SK-N-DZ (cell line): ENCODE results near the gene POLR2M. TPM values are rescaled to one million over a fixed set of nuclear protein-coding genes. Genes with fewer than 3 reads are reported as not detected.
A peak's percentile ranks its signal among the peaks of the same experiment; 100 is the strongest.

ENCODE experiments used
- DNase-seq: peaks from one replicate; pipeline ENCODE4 v3.0.0-alpha.2; 2015; ENCODE audit warnings: low spot score
- polyA plus RNA-seq, 2 experiments: library from polyadenylated mRNA; depleted of rRNA; stranded (reverse); fragments of >200 nt; gene quantifications; 2 replicates each; pipeline ENCODE4 v1.2.3, GENCODE V29; 2014

Gene POLR2M
- 46.8 and 941 TPM in 2 replicates for polyA plus RNA-seq (2014; cell fraction: cytosol; rRNA removed)
- 17.1 and 20.6 TPM in 2 replicates for polyA plus RNA-seq (2014; cell fraction: nucleus; rRNA removed)

DNA sequence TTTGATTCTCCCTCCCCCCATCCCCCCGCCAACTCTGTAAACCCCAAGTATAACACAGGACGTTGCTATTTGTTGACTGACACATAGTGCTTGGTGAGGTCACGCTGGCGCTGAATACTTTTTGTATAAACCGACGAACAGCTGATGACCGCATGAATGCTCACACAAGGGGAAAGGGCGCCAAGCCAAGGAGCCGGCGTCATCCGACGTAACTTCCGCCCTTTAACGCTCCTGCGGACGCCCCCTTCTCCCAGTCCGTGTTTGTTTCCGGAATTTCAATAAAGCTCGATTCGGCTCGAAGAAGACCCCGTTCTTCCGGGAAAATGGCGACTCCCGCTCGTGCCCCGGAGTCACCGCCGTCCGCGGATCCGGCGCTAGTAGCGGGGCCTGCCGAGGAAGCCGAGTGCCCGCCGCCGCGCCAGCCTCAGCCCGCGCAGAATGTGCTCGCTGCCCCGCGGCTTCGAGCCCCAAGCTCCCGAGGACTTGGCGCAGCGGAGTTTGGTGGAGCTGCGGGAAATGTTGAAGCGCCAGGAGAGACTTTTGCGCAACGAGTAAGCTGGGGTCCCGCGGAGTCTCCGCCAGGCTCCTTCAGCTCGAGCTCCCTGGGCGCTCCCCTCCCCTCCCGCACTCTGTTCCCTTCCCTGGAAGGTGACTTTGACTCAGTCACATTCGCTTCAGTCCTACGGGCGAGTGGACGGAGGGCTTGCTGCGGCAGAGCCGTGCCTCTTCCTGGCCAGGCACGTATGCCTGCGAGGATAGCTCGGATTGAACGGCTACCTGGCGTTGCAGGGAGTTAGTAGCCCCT, at the start of gene POLR2M:
Gene POLR2M (plus strand): TSS at position 310 of the 805 bp plus-strand sequence. CDS start 129 bp downstream, at position 439.
- DNase-seq = peak; percentile 95

DNA sequence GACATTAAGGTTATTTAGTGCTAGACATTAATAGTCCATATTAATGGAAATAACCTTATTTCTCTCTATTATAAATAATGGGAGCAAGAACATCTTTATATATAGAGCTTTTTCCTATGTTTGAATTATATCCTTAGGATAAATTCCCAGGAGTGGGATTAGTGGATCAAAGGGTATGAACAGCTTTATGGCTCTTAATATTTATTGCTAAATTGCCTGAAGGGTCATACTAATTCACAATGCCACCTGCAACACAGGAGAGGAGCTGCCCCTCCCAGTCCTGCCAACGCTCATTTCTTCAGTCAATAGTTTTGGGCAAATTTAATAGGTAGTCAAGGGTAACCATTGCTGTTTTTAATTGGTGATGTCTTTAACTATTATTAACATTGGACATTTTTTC, 48.9 kb upstream of the POLR2M start:
- DNase-seq = no peak

DNA sequence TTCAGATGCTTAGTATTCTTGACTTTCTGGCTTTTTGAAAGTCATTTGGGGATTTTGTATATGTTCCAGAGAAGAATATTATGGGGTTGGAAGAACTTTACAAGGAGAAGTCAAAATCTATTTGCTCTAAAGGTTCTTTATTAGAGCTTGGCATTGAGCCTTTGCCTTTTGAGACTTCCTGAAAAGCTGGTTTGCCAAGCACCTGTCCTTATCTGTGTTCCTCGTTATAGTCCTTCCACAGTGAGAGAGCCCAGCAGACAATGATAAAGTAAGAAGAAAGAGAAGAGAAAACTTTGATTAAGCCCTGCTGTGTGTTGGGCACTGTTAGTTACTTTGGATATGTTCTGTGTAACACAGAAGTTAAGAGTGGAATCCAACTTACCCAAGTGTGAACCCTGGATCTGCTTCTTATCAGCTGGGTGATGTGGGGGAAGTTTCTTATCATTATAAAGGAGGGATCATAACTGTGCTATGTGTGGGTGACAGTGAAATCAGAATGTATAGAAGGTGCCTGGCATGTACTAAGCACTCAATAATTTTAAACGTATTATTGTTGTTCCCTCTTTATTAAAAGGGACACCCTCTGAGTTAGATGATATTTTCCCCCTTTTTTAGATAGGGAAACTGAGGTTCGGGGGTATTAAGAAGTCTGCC, 44.3 kb upstream of the POLR2M start:
- DNase-seq = no peak

DNA sequence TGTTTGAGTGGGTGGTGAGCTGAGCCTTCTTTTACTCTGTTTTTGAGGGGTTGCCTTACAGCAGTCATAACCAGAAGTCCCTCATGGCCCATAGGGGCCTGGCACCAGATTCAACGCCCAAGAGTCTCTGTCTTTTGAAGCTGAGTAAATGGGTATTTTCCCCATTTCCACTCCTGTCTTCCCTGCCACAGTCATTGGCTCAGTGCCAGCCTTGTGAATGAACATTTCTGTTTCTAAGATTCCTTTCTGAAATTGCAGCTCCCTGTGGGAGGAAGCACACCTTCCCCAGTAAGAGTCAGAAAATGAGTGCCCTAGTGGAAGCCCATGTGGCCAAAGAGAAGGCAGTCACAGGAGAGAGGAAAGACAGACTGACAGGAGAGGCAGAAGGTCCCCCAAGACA, 43.7 kb upstream of the POLR2M start:
- DNase-seq = no peak

DNA sequence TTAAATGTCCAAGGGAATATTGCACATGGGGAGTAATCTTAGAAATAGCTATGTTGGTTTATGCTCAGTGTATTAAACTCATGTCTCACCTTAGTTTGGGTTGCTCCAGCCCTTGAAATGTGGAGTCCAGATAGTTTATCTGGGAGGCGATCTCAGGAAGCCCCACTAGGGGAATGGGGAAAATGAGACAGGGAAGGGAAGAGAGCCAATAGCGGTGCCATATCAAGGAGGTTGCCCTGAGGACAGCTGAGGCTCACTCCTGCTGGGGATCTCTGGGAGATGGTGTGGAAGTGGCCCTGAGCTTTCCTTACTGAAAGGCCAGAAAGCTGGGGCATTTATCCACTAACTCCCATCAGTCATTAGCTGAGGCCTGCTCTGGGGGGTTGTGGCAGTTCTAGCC, 43.3 kb upstream of the POLR2M start:
- DNase-seq = no peak

DNA sequence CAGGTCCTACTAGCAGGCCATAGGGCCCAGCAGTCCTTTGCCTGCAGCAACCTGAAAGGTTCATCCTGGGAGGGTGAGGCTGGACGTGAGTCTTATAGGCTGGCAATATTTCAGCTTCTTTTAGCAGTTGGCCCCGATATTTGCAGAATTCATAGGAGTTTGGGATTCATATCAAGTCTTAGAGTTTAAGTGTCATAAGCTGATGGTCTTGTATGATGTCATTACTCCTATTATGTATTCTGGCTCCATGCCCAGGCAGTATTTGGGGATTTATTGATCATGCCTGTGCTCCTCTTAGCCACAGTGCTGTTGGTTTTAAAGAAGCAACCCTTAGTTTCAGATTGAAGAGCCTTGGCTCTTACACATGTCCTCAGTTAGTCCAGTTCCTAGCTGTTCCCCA, 41.3 kb upstream of the POLR2M start:
- no peak for DNase-seq

DNA sequence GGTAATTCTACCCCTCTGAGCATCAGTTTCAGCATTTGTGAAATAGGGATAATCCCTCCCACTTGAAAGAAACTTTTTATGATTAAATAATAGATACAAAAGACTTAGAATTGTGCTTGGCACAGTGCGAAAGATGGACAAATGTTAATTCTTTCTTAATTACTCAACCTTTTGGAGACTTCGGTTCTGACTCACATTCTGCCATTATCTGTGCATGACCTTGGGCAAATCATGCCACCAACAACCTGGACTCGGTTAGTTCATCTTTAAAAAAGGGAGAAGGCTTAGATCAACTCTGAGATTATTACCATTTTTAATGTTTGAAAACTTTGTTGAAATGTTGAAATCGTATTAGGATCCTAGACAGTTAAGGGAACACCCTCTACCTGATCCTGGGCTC, 40.6 kb upstream of the POLR2M start:
- DNase-seq = no peak

DNA sequence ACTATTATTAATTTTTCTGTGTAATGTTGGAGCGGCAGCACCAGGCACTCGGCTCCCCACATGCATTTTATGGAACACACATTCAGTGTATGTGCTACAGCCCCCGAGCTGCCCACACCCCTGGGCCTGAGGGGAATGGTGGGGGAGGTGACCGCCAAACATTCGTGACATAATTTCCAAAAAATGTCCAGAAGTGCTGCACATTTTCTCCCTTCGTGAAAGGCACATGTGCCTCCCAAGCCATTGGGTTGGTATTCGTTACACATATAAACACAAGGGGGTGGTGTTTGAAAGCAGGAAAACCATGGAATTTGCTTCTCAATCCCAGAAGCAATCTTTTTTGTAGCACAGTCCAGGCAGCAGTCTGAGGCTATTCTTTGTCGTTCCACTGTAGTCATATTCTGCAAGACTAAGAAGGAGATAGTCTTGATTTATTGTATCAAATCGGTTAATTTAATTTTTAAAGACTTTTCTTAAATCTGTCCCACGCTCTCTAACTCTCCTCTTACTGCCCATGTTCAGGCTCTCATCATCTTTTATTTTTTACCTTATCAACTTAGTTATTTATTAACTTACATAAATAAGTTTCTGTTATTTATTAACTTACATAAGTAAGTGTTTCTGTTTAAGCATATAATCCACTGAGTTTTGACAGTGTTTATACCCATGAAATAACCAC, 39.2 kb upstream of the POLR2M start:
- DNase-seq = peak; percentile 17

DNA sequence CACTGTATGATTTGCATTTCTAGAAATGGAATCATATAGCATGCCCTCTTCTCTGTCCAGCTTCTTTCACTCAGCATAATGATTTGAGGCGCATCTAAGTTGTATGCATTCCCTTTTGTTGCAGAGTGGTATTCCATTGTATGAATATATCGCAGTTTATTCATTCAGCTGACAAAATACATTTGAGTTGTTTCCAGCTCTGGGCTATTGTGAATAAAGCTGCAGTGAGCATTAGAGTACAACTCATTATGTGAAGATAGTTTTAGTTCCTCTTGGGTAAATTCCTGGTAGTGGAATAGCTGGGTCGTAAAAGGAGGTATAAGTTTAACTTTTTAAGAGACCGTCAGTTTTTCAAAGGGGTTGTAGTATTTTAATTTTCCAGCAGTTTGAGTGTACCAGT, 38.5 kb upstream of the POLR2M start:
- no peak for DNase-seq

DNA sequence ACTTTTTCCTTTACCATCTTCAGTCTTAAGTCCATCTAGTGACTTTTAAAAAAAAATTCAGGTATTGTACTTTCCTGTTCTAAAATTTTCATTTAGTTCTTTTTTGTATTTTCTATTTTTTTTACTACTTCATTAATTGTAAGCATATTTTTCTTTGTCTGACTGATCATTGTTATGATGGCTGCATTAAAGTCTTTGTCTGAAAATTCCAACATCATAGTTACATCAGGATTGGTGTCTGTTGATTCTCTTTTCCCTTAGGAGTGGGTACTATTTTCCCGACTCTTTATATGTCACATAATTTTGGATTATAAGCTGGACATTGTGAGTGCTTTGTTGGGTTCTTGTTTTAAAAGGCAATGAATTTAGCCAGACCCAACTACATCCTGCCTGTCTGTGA, 34.9 kb upstream of the POLR2M start:
- no peak for DNase-seq

DNA sequence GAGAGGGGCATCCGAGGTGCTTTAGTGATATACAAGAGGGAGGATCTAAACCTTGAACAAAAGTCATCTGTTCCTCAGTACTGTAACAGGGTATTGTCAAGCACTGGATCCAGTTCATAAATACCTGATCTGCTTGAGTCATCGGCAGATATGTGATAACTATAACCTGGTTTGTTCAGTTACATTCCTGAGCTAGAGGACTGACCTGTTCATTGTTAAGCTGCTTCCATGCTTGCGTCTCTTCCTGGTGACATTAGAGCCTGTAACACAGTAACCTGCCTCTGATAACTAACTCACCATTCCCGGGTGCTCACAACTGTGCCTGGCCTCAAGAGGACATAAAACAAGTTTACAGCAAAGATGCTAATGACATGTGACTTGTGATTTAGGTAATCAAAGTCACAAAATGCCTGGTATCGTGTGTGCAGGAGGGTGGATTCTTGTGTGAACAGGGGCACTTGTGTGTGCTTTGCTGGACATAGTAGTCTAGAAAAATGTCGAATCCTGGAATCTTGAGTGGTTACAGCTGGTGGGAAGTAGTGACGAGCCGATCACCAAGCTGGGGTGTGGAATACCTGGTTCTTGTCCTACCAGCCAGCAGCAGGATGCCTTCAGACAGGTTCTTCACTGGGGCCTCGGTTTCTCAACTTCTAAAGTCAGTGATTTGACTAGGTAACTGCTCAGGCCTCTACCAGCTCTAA, 30.9 kb upstream of the POLR2M start:
- DNase-seq = no peak

DNA sequence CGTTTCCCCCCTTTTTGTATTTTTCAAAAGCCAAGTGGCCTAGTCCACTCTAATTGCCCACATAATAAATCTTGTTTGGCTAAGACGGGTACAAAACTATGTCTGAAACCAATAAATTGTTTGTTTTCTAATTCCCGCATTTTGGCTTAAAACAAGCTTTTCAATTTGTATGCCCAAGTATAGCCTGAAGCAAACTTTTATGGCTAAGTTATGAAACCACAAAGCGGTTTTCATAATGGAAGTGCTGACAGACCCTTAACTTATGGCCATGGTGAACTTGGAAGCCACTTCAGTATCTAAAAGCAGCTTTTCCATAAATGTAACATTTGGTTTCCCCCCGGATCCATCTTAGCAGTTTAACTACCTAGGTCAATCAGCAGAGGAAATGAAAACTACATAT, 29.9 kb upstream of the POLR2M start:
- no peak for DNase-seq

DNA sequence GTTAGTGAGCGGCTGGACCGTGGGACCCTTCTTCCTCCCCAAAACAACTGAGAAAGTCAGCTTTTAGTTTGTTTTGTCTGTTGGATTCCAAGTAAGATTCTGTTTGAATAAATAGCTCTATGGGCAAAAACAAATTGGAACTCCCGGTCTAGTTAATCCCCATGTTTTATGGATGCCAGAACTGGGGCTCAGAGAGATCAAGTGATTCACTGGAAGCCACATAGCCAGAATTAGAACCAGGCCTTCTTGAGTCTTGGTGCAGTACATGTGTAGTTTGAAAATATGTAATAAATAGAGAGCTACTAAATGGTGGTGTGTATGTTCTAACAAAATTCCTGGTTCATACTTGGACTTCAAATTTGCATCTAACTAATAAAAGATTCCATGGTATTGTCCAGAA, 29.3 kb upstream of the POLR2M start:
- no peak for DNase-seq

DNA sequence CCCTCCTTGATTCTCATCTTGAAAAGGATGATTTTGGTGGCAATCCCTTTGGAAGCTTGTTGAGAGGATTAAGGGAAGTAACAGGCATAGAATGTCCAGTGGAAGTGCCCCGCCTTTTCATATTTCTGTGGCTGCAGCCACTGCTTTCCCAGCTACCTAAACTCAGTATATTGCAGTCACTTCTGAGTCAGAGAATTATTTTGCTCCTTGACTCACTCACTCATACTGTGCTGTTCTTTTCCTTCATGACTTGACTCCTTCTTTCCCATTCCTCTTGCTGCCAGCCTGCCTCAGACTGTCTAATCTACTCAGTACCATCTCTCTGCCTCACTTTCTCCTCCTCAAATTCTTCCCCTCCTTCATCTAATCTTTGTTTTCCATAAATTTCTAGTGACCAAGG, 26.5 kb upstream of the POLR2M start:
- DNase-seq = no peak

DNA sequence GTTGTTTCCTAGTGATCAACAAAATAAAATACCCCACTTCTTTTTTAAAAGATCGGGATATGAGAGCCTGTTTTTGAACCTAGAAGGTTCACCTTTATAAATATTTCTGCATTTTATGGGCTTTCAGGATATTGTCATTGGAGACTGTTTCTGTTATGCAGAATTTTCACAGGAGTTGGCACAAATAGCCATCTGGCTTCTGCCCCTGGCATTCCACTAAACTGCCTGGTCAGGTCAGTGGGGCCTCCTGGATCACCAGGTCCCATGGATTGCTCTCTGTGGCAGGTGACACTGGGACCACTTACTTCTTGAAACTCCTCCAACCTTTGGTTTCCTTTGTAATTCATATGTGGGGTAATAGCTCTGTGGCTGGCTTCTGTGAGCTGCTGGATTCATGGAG, 25.5 kb upstream of the POLR2M start:
- DNase-seq = no peak

DNA sequence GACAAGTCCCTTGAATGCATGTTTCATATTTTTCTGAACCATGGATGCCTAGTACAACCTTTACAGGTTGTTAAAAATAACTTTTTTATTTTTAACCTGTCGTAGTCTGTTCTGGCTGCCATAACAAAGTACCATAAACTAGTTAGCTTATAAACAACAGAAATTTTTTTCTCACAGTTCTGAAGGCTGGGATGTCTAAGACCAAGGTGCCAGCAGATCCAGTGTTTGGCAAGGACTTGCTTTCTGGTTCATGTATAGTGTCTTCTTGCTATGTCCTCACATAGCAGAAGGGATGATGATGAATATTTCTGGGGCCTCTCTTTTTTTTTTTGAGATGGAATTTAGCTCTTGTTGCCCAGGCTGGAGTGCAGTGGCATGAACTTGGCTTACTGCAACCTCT, 23.0 kb upstream of the POLR2M start:
- DNase-seq = no peak

DNA sequence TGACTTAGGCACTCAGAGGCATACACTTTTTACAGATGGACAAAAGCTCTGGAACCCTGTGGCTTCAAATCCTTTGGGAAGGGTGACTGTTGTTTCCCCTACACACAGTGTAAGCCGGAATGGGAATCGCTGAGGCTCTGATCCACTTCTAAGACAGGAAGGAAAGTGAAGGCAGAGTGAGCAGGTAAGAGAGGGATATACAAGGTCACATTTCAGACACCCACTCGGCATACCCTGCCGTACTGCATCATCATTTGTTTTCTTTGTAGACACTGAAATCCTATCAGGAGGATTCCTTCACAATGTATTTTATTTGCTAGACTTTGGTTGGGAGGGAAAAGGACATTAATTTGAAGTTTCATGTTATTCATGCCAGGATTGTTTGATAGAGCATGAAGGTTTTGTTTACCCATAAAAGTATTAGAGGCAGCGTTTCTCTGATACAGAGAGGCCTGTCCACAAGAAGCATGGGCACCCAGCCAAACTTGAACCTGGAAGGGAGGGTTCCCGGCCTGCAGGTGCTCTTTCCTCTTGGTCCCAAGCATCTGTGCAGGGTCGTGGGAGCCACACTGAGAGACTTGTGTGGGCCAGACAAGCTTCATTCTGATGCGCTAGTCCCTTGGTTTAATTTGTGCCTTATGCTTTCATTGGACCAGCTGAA, 21.9 kb upstream of the POLR2M start:
- DNase-seq = no peak

DNA sequence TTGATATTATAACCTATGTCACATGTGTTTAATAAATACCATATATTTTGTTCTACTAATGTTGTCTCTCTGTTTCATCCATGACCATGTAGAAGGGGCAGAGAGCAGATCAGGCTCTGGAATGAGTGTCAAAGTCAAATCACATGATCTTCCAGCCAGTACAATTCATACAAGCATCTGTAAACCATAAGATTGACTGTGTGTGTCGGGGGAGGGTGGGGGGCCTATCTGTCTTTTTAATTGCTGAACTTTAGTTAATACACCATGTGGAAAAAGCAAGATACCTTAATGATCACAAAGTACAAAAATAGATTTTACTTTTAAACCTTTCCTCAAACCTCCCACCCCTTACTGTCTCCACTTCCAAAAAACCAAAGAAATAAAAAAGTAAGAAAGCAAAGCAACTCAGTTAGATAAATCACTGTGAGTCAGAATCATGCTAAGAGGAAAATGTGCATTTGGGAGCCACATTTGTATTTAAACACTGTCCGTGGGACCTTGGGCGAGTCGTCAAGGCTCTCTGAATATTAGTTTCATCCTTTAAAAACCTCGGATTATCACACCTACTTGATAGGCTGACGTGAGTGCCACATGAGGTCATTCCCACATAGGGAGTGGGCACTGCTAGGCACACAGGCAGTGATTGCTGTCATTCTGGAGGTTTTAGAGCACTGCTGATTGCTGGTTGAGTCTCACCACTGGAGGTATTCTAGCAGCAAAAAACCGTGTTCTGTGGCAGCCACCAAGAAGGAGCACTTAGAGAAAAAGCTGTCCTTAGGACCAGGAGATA, 21.0 kb upstream of the POLR2M start:
- DNase-seq = no peak

DNA sequence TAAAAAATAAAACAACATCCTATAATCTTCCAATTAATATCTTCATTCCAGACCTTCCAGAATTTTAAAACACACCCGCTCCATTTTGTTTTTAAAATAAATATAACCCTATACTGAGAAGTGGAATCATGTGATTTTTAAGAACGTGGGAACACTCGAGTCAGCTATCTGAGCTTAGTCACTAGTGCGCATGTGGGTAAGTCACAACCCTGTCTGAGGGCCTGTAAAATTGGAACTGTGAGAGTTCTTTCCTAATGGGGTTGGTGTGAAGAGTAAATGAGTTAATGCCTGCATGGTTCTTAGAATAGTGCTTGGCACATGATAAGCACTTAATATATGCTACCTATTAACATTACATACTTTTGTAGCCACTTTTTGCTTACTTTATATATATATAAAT, 19.9 kb upstream of the POLR2M start:
- no peak for DNase-seq

DNA sequence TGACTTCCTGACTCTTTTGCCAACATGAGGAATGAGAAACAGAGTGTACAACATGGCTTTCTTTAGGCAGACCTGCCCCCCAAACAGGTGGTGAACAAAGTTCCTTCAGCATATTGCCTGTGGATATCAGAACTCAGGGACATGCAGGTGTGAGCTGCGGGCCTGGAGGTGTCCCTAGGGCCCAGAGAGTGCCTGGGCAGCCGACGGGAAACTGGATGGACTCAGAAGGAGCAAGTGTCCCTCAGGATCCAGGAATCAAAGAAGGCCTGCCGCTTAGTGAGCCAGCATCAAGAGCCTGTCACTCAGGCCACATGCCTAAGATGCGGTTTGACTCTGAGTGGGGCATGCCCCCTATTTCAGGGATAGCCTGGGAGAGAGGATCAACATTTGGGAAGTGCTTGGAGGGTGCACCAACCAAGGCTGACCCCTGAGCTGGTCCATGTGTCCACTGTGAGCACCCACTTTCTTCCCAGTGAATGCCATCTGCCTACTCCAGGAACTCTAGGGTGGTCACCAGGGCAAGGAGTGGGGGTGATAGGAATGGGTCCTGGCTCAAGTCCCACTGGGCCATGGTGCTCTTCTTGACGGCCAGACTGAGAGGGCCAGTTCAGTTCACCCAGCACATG, 16.1 kb upstream of the POLR2M start:
- DNase-seq = no peak
